ENCODE measurements around the gene GLI3. TPM values are rescaled to one million over a fixed set of nuclear protein-coding genes. Genes with fewer than 3 reads are reported as not detected.

GLI3 gene
- total RNA-seq, 1 experiment from 2014 or later, result 23.1 TPM

- BruUV-seq (replicated peaks), result no TSS peak
- H3K27ac Mint-ChIP-seq (ENCODE audit: low read depth, unreplicated experiment), result no peak overlapping the region
- H3K27me3 Mint-ChIP-seq (ENCODE audit: insufficient read depth, unreplicated experiment), result no peaks in the 10 kb centered on the region
Measured at GRCh38 chr7:41938371-41938770, 298.6 kb downstream of the GLI3 start.

DNA sequence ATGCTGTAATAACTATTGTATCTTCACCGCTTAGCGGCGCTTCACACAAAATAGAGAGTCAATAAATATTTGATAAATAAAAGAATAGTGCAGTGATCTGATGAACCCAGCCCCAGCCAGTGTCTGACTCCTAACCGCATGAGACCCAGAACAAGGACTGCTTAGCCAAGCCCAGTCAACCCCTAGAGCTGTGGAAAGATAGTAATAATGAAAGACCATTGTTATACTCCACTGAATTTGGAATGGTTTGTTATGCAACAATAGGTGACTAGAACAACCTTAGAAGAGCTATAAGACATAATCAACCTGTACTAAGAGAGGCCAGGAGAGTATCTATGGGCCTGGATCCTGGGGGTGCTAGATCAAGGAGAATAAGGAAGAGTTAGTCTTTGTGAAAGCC, 303.6 kb downstream of the GLI3 start:
- Mint-ChIP-seq H3K27me3 (ENCODE audit: insufficient read depth, unreplicated experiment) (no peaks in the 10 kb centered on the region), H3K4me3 (ENCODE audit: unreplicated experiment) (no peak overlapping the region), H3K27ac (ENCODE audit: low read depth, unreplicated experiment) (no peak overlapping the region), H3K9me3 (ENCODE audit: unreplicated experiment) (no peaks in the 10 kb centered on the region), H3K4me1 (ENCODE audit: insufficient read depth, unreplicated experiment) (no peaks in the 10 kb centered on the region), H3K36me3 (ENCODE audit: insufficient read depth, unreplicated experiment) (no peaks in the 10 kb centered on the region)
- no peak for TF ChIP-seq CTCF (IDR thresholded peaks at IDR 0.05; ENCODE audit: unreplicated experiment)
- ChIA-PET CTCF (interaction anchor here (0.7 to 1.4 kb wide), 5 partner anchors 9 to 898 kb away, joined by 3 to 13 read pairs (median 4); no protein-coding TSS in a partner anchor), POLR2A (no interaction called here)
- BruUV-seq (replicated peaks), result no TSS peak
- intact Hi-C loops (cut with micrococcal nuclease), result no loop called here
- DNase-seq (ENCODE audit: unreplicated experiment), result no peak

More at GRCh38 chr7:41938371-41938770, 298.6 kb downstream of the GLI3 start:
- DNase-seq (ENCODE audit: unreplicated experiment), result no peak
- no peaks in the 10 kb centered on the region for H3K9me3 Mint-ChIP-seq (ENCODE audit: unreplicated experiment)
- POLR2A ChIA-PET, result no interaction called here
- TF ChIP-seq CTCF (IDR thresholded peaks at IDR 0.05; ENCODE audit: unreplicated experiment), result no peak
- intact Hi-C loops (cut with micrococcal nuclease), result no loop called here
- H3K4me3 Mint-ChIP-seq (ENCODE audit: unreplicated experiment), result no peak overlapping the region
- H3K4me1 Mint-ChIP-seq (ENCODE audit: insufficient read depth, unreplicated experiment), result peaks cover 5% of the 10 kb centered on the region
- CTCF ChIA-PET, result interaction anchor here (0.6 to 8.8 kb wide), 4 partner anchors 8 to 890 kb away, joined by 3 to 121 read pairs (median 5); no protein-coding TSS in a partner anchor
- H3K36me3 Mint-ChIP-seq (ENCODE audit: insufficient read depth, unreplicated experiment), result no peaks in the 10 kb centered on the region

GRCh38 chr7:41931263-41931646, 305.8 kb downstream of the GLI3 start:
- no peak for DNase-seq (ENCODE audit: unreplicated experiment)
- ChIA-PET CTCF (interaction anchor here (0.6 to 2.7 kb wide), 6 partner anchors 8 to 1280 kb away, joined by 3 to 20 read pairs (median 4); no protein-coding TSS in a partner anchor), POLR2A (no interaction called here)
- no TSS peak for BruUV-seq (replicated peaks)
- H3K4me1 Mint-ChIP-seq (ENCODE audit: insufficient read depth, unreplicated experiment), result no peaks in the 10 kb centered on the region
- H3K27me3 Mint-ChIP-seq (ENCODE audit: insufficient read depth, unreplicated experiment), result no peaks in the 10 kb centered on the region
- intact Hi-C loops (cut with micrococcal nuclease), result no loop called here
- no peak overlapping the region for H3K4me3 Mint-ChIP-seq (ENCODE audit: unreplicated experiment)
- TF ChIP-seq CTCF (IDR thresholded peaks at IDR 0.05; ENCODE audit: unreplicated experiment), result no peak
- no peaks in the 10 kb centered on the region for H3K9me3 Mint-ChIP-seq (ENCODE audit: unreplicated experiment)
- H3K36me3 Mint-ChIP-seq (ENCODE audit: insufficient read depth, unreplicated experiment), result no peaks in the 10 kb centered on the region
- H3K27ac Mint-ChIP-seq (ENCODE audit: low read depth, unreplicated experiment), result no peak overlapping the region

DNA sequence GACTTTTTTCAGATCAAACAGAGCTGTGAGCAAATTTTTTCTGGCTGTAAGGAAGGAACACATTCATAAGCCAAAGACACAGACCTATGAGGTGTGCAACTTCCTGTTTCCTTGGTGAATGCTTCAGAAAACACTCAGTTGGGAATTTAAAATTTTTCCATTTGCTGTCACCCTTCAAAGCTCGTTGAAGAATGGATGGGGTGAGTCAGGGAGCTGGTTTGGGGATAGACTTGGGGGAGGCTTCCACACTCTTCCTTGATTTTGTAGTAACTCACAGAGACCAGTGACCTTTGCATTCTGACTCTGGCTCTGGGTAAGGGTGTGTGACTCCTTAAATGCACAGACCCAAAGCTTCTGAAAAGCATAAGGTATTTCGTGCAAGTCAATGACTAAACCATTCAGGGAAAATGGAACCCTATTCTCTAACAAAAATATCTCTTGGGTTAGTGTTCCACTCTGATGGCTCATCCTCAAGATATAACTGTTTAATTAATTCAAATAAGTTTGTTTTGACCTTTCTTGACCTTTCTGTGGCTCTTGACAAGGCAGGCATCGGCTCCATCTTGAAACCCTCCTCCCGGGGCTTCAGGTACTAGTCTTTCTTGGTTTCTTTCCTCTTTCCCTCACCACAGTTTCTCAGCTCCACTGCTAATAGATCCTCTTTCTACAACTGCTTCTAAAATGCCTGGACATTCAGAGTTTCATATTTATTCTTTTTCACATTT, 306.3 kb downstream of the GLI3 start:
- intact Hi-C loops (cut with micrococcal nuclease), result no loop called here
- Mint-ChIP-seq H3K27ac (ENCODE audit: low read depth, unreplicated experiment) (peak overlapping the region; percentile 14), H3K27me3 (ENCODE audit: insufficient read depth, unreplicated experiment) (no peaks in the 10 kb centered on the region), H3K9me3 (ENCODE audit: unreplicated experiment) (no peaks in the 10 kb centered on the region), H3K36me3 (ENCODE audit: insufficient read depth, unreplicated experiment) (no peaks in the 10 kb centered on the region), H3K4me1 (ENCODE audit: insufficient read depth, unreplicated experiment) (no peaks in the 10 kb centered on the region), H3K4me3 (ENCODE audit: unreplicated experiment) (no peak overlapping the region)
- no TSS peak for BruUV-seq (replicated peaks)
- ChIA-PET POLR2A (interaction anchor here (1.2 to 1.4 kb wide), 2 partner anchors 9 to 1001 kb away, joined by 3 to 4 read pairs; partner anchors contain the start of genes MRPL32 and PSMA2), CTCF (interaction anchor here (0.6 to 2.7 kb wide), 7 partner anchors 8 to 1280 kb away, joined by 3 to 20 read pairs (median 3); no protein-coding TSS in a partner anchor)
- DNase-seq (ENCODE audit: unreplicated experiment), result no peak
- TF ChIP-seq CTCF (IDR thresholded peaks at IDR 0.05; ENCODE audit: unreplicated experiment), result no peak

Measured in MCF 10A (cell line).